HG02852 (cell line): ENCODE measurements around the gene NR5A1.

Experiments
- ATAC-seq: cut with Tn5 transposase; IDR thresholded peaks from one replicate; pipeline ENCODE4 v1.9.1; 2021; ENCODE audit warnings: mild to moderate bottlenecking, moderate library complexity; ENCODE audit not compliant: unreplicated experiment

Gene NR5A1

DNA sequence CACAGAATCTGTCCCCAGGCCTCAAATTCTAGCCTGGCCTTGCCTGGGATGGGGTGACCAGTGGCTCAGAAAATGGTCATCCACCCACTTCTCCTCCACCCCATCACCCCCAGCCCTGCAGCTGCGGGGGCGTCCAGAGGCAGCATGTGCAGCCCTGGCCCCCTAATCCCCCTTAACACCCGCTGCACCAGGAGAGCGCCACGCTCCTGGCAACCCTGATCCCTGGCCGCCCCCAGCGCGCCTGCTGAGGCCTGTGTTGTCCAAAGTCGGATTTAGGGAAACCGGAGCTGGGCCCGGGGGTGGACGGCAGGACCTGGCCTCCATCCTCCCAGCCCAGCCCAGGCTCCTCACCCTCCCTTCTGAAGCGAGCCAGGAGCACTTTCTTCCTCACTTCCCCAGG lies 22.0 kb downstream of the NR5A1 start:
- ATAC-seq, result no peak

DNA sequence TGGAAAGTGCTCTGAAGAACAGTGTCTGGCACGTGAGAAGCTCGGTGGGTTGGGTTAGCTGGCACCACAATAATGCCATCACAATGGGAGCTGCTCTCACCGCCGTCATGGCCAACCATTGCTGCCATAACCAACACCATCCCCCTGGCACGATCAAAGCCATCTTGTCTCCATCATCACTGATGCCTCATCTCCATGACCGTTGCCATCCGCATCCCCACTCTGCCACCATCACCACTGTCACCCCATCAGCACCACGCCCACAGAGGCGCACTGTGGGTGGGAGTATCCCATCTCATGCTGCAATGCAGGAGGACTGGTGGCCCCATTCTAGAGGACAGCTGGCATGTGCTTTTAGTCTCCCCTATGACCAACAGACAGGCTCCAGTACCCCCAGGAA lies 23.7 kb downstream of the NR5A1 start:
- ATAC-seq, result no peak

- no peak for ATAC-seq
These were observed 24.7 kb downstream of the NR5A1 start for GRCh38 chr9:124482431-124483031.

GRCh38 chr9:124481115-124481514 lies 26.1 kb downstream of the NR5A1 start:
- no peak for ATAC-seq

DNA sequence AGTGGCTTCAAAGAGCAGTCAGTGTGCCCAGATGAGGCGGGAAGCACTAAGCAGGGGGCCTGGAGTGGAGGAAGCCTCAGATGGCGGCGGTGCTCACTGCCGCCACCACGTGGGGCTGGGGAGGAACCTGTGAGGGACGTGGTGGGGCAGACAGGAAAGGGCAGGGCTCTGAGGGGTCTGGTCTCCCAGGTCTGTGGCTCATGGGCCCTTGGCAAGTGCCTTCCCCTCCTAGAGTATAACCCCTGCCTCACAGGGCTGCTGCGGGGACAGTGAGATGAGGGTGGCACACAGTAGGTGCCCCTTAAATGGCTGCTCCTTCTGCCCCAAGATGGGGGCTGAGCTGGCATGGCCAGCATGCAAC lies 26.6 kb downstream of the NR5A1 start:
- ATAC-seq, result no peak

DNA sequence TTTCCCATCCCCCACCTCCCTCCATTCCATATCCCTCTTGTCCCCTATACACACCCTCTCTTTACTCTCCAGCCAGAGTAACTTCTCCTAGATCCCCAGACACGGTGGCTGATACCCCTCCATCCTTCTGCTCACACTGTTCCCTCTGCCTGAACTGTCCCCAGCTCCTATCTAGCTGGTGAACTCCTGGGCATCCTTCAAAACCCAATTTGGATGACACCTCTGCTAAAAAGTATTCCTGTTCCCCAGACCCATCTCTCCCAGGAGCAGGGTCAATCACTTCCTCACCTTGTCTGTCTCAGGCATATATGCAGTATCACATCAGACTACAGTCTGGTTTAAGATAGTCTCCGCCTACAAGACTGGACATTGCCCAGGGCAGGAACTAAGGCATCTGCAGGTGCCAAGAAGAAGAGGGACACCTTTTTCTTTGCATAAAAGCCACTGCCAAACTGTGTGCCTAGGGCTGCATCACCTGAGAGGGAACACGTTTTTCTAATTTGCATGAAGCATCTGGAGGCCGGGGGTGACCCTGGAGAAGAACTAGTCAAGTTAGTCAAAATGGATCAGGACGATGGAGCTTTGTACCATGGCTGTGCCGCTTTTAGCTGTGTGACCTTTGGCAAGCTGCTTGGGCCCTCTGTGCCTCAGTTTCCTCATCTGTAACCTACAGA lies 27.1 kb downstream of the NR5A1 start:
- ATAC-seq, result no peak

GRCh38 chr9:124479371-124479770 lies 27.8 kb downstream of the NR5A1 start:
- no peak for ATAC-seq

GRCh38 chr9:124478354-124478753 lies 28.8 kb downstream of the NR5A1 start:
- ATAC-seq, result no peak

- no peak for ATAC-seq
These were observed 29.4 kb downstream of the NR5A1 start for GRCh38 chr9:124477648-124478285.

DNA sequence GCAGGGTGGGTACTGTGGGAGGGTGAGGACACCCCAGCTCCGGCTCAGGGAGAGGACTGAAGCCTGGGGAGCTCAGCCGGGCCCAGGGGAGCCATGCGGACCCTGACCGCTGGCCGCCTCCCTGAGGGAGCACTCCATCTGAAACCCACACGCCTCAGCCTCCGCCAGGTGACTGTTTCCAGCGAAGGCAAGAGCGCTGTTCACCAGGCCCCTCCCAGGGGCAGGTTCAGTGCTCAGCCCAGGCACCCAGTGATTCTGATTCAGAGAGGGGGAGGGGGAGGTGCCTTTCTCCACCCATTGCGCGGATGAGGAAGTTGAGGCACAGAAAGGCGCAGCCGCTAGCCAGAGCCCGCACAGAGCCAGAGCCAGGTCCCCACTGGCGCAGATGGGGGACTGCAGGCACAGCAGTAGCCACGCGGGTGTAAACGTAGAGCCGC lies 30.0 kb downstream of the NR5A1 start:
- ATAC-seq, result no peak

GRCh38 chr9:124475868-124476690 lies 31.1 kb downstream of the NR5A1 start:
- no peak for ATAC-seq

DNA sequence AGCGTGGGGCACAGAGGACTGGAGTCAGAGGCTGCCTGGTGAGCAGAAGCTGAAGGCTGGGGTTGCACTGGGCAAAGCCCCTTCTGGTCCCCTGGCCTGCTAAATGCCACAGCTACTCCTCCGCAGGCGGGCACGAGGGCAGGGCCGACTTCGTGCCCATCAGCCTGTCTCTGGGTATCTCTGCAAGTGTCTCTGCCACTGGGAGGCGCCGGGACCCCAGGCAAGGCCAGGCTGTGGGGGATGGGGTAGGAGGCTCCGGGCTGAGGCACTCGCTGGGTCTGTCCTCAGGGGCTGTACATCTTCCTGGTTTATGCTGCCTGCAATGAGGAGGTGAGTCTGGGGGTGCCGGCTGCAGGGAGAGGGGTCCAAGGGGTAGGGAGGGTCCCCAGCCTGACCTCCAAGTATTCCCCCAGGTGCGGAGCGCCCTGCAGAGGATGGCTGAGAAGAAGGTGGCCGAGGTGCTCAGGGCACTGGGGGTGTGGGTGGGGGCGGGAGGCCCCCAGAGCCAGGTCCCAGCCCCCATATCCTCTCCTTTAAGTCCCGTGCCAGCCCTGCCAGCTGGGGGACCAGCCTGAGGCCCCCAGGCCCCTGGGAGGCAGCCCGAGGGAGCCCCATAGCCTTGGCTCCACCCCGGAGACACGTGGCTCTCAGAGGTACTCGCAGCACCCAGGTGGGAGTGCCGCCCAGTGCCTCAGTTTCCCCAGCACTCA lies 31.9 kb downstream of the NR5A1 start:
- no peak for ATAC-seq

- ATAC-seq, result no peak
These were observed 33.0 kb downstream of the NR5A1 start for GRCh38 chr9:124474151-124474550.

DNA sequence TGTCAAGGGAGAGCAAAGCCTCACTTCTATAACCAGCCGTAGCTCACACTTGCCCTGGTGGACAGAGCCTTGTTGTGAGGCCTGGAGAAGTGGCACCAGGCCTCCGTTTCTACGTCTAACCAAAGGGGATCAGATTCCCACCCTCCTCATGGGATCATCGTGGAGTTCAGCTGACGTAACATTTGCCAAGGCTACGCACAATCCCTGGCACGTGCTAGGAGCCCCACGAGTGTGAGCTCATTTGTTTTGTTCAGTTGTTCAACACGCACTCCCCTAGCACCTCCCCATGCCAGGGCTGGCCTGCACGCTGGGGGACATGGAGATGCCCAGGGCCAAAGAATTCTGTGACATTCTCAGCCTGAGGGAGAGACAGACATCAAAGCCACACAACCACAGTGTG lies 33.9 kb downstream of the NR5A1 start:
- no peak for ATAC-seq

- no peak for ATAC-seq
These were observed 34.4 kb downstream of the NR5A1 start for GRCh38 chr9:124472770-124473169.

GRCh38 chr9:124471761-124472160 lies 35.4 kb downstream of the NR5A1 start:
- no peak for ATAC-seq

DNA sequence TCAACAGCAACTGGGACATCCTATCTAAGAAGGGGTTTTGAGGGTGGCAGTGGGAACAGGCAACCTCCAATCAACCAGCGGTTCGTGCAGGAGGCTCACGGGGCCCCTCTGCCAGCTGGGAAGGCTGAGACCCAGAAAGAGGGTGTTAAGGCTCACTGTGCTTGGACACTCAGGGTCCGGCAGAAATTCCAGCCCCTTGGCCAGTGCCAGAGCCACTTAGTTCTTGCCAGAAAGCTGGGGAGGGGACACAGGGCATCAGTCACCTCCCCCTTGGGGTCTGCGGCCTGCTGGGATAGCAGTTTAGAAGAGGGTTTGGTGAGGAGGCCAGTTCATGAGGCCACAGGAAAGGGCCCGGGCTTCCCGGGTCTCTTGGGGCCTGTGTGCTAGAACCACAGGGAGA lies 36.5 kb downstream of the NR5A1 start:
- ATAC-seq, result no peak

GRCh38 chr9:124470306-124470705 lies 36.9 kb downstream of the NR5A1 start:
- ATAC-seq, result no peak

DNA sequence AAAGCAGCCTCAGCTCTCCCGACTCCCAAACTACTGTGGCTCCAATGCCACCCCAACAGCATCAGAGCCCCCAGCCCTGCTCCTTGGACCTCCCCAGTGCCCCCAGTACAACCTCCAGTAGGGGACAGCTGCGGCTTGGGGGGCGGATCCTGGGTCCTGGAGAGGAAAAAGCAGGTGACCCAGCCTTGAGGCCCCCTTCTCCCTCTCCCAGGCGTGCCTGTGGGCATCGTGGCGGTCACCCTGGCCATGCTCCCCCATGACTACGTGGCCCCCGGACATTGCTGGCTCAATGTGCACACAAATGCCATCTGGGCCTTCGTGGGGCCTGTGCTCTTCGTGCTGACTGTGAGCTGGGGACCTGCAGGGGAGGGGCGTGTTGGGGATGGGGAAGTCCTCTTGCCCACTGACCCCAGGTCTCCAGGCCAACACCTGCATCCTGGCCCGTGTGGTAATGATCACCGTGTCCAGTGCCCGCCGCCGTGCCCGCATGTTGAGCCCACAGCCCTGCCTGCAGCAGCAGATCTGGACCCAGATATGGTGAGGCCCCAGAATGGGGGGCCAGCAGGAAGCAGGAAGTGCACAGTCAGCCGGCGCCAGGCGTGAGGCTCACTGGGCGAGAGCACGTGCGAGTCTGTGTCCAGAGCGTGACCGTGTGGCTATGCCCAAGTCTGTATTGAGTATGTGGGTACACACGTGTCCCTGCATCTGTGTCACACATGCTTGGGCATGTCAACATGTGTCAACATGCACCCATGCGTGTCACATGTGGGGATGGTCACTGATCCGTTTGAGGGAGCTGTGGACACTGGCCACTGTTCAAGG lies 38.0 kb downstream of the NR5A1 start:
- no peak for ATAC-seq

- ATAC-seq, result no peak
These were observed 39.0 kb downstream of the NR5A1 start for GRCh38 chr9:124468061-124468740.
